Choroid plexus epithelial cell (primary cell): ENCODE results near the gene MAPK7.

ENCODE experiments used
- DNase-seq: peaks from one replicate; pipeline ENCODE4 v3.0.0-alpha.2; 2010; ENCODE audit warnings: low read depth
- H3K4me3 ChIP-seq: 2 replicates; pipeline ENCODE4 v1.5.1; 2011; ENCODE audit warnings: low read depth, mild to moderate bottlenecking, control low read depth, low read length, moderate library complexity
- CTCF ChIP-seq: conservative IDR thresholded peaks from 2 replicates; pipeline ENCODE4 v1.5.1; 2011; ENCODE audit warnings: low read depth, mild to moderate bottlenecking, control low read depth, inconsistent platforms, low read length, moderate library complexity

MAPK7 gene

GRCh38 chr17:19390951-19391350 is 12.7 kb downstream of the MAPK7 start:
- H3K4me3 ChIP-seq: no peak overlapping the region
- DNase-seq: no peak
- no peak for TF ChIP-seq CTCF

GRCh38 chr17:19391432-19391831 is 13.1 kb downstream of the MAPK7 start:
- TF ChIP-seq CTCF: no peak
- DNase-seq: no peak
- H3K4me3 ChIP-seq: no peak overlapping the region

- no peak for TF ChIP-seq CTCF
- no peak overlapping the region for H3K4me3 ChIP-seq
- no peak for DNase-seq
These were observed 14.0 kb downstream of the MAPK7 start for GRCh38 chr17:19392303-19392702.

- TF ChIP-seq CTCF: peak; percentile 21
- DNase-seq: no peak
- no peak overlapping the region for H3K4me3 ChIP-seq
These were observed 19.3 kb downstream of the MAPK7 start for GRCh38 chr17:19397556-19398041.

GRCh38 chr17:19398301-19399181 is 20.2 kb downstream of the MAPK7 start:
- no peak for TF ChIP-seq CTCF
- H3K4me3 ChIP-seq: no peak overlapping the region
- DNase-seq: peak; percentile 83

- TF ChIP-seq CTCF: no peak
These were observed 21.6 kb downstream of the MAPK7 start for GRCh38 chr17:19399750-19400450.

More at GRCh38 chr17:19399750-19400450, 21.6 kb downstream of the MAPK7 start:
- DNase-seq: no peak
- no peak overlapping the region for H3K4me3 ChIP-seq
